Esophagus squamous epithelium (tissue), 4 donors: ENCODE data around the gene ZNF133.

ENCODE experiments used
- CTCF ChIP-seq, 6 experiments: fragments of 450-650 bp in 4 of 6; fragments of 200-600 bp in 2 of 6; sonication (generic) in 2 of 6; IDR thresholded peaks; one replicate each; pipeline ENCODE4 v1.5.1; 2016 to 2019; ENCODE audit warnings: antibody characterized with exemption in 6 of 6, mild to moderate bottlenecking in 4 of 6, moderate library complexity in 4 of 6
- POLR2A ChIP-seq, 4 donors: fragments of 450-650 bp; IDR thresholded peaks; one replicate each; pipeline ENCODE4 v1.6.1; 2017; ENCODE audit warnings: antibody characterized with exemption in 4 of 4, mild to moderate bottlenecking in 4 of 4, moderate library complexity in 3 of 4

GRCh38 chr20:18254615-18255014, 33.7 kb upstream of the ZNF133 start:
- TF ChIP-seq POLR2A (IDR thresholded peaks at IDR 0.05) (no peak), CTCF (IDR thresholded peaks at IDR 0.05) (no peak)
